Hepatocyte (in vitro differentiated cells): ENCODE results near the gene TAF11L10.
"Not testable (repeated sequence)": the region's sequence is repeated elsewhere in the genome, so short reads cannot be mapped to it uniquely, and the experiment has no call there.

Experiments
- EZH2 ChIP-seq: fragments of 200-600 bp; sonication (generic); IDR thresholded peaks from 2 replicates; pipeline ENCODE4 v1.6.1; 2016; ENCODE audit warnings: antibody characterized with exemption, mild to moderate bottlenecking, borderline replicate concordance
- TF ChIP-seq, protein P1 (sequence below): fragments of 200-600 bp; sonication (generic); IDR thresholded peaks from 2 replicates; pipeline ENCODE4 v1.5.1; 2016; ENCODE audit warnings: antibody characterized with exemption, mild to moderate bottlenecking; ENCODE audit not compliant: poor library complexity

DNA sequence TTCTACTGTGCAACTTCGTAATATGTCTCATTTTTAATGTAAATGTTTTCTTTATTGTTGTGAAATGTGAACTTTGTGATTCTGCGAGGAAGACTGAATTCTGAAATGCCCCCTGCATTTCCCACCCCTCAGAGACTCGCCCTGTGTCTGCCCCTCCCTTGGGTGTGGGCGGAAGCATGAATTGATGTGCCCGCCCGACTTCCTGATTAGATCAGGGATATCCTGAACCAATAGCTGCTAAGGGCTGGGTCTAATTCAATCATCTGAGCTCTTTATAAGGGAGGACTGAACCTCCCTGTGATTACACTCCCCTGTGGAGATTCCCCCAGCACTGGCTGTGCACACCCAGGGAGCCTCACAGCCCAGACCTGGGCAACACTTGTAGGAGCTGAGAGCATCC lies 6.3 kb upstream of the TAF11L10 start, which contains the start of gene TAF11L11:
- TF ChIP-seq, protein P1, sequence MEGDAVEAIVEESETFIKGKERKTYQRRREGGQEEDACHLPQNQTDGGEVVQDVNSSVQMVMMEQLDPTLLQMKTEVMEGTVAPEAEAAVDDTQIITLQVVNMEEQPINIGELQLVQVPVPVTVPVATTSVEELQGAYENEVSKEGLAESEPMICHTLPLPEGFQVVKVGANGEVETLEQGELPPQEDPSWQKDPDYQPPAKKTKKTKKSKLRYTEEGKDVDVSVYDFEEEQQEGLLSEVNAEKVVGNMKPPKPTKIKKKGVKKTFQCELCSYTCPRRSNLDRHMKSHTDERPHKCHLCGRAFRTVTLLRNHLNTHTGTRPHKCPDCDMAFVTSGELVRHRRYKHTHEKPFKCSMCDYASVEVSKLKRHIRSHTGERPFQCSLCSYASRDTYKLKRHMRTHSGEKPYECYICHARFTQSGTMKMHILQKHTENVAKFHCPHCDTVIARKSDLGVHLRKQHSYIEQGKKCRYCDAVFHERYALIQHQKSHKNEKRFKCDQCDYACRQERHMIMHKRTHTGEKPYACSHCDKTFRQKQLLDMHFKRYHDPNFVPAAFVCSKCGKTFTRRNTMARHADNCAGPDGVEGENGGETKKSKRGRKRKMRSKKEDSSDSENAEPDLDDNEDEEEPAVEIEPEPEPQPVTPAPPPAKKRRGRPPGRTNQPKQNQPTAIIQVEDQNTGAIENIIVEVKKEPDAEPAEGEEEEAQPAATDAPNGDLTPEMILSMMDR, result not testable (repeated sequence)
- not testable (repeated sequence) for TF ChIP-seq EZH2
